ENCODE measurements around the gene PKNOX2.

PKNOX2 gene

DNA sequence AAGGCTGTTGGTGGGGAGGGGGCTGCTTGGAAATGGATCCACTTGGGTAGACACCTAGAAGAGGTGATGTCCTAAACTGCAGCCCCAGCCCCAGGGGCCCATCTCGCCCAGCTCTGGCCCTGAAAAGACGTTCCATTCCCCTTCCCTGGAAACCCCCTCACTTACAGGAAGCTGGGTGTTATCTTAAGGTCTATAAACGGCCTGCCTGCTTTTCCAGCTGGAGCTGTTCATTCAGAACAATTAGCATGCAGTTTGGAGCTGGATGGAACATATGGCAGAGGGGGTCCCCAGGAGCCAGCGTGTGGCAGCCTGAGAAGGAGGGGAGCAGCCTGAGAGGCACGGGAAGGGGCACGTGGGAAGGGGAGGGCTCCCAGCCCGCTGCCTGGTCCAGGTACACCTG, 139.6 kb downstream of the PKNOX2 start:
- TF ChIP-seq, protein P1, sequence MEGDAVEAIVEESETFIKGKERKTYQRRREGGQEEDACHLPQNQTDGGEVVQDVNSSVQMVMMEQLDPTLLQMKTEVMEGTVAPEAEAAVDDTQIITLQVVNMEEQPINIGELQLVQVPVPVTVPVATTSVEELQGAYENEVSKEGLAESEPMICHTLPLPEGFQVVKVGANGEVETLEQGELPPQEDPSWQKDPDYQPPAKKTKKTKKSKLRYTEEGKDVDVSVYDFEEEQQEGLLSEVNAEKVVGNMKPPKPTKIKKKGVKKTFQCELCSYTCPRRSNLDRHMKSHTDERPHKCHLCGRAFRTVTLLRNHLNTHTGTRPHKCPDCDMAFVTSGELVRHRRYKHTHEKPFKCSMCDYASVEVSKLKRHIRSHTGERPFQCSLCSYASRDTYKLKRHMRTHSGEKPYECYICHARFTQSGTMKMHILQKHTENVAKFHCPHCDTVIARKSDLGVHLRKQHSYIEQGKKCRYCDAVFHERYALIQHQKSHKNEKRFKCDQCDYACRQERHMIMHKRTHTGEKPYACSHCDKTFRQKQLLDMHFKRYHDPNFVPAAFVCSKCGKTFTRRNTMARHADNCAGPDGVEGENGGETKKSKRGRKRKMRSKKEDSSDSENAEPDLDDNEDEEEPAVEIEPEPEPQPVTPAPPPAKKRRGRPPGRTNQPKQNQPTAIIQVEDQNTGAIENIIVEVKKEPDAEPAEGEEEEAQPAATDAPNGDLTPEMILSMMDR (IDR thresholded peaks at IDR 0.05; ENCODE audit: insufficient read depth, missing control alignments) = no peak
- no peak for DNase-seq (ENCODE audit: insufficient read length, low spot score)
- FAIRE-seq = no peak

DNA sequence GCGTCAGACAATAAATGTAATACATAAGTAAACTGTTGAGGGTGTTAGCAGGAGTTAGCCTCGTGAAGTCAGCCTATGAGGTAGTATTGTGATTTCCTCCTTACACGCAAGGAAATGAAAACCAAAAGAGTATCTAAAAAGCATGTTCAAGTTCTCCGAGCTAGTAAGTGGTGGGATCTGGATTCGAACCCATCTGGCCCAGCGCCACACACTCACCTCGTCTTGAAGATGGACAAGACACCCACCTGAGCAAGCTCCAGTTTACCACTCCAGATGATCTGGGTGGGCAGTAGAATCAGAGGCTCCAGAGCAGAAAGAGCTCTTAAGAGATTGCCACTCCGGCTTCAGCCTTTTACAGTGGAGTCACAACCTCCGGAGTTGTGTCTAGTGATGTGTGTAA, 140.3 kb downstream of the PKNOX2 start:
- DNase-seq (ENCODE audit: insufficient read length, low spot score) = no peak
- TF ChIP-seq, protein P1 (IDR thresholded peaks at IDR 0.05; ENCODE audit: insufficient read depth, missing control alignments) = no peak
- no peak for FAIRE-seq

DNA sequence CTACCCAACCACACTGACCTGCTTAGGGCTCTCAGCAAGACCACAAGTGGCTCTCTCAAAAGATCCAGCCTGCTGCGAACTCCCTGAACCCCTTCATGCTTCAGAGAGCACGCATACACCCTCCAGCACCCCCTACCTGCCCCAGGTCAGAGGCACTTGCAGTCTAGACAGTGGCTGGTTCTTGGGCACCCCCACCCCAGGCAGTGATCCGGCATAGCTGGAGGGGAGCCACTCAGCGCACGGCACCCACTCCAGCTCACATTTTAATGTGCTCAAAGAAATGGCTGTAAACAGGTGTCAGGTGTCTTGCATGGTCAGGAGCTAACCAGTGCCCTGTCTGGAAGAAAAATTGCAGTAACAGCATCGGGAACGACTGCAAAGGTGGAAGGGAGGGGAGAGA, 140.8 kb downstream of the PKNOX2 start:
- TF ChIP-seq, protein P1 (IDR thresholded peaks at IDR 0.05; ENCODE audit: insufficient read depth, missing control alignments) = no peak
- FAIRE-seq (no peak), DNase-seq (ENCODE audit: insufficient read length, low spot score) (no peak)

DNA sequence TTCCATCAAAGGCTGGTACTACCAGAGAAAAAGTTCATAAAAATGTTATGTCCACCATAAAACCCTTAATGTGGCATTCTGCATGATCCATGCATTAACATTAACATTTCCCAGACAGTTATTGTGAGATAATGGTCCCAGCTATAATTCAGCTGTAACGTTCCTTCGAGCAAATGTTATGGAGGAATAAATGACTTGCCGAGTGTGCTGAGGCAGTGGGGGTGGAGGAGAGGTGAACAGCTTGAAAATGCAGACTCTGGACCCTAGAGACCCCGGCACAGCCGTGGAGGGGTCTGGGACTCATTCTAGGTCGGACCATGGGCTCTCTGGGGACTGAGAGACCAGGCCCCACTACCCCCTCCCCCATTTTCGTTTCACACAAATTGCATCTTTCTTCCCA, 141.9 kb downstream of the PKNOX2 start:
- no peak for FAIRE-seq
- TF ChIP-seq, protein P1 (IDR thresholded peaks at IDR 0.05; ENCODE audit: insufficient read depth, missing control alignments) = no peak
- no peak for DNase-seq (ENCODE audit: insufficient read length, low spot score)

DNA sequence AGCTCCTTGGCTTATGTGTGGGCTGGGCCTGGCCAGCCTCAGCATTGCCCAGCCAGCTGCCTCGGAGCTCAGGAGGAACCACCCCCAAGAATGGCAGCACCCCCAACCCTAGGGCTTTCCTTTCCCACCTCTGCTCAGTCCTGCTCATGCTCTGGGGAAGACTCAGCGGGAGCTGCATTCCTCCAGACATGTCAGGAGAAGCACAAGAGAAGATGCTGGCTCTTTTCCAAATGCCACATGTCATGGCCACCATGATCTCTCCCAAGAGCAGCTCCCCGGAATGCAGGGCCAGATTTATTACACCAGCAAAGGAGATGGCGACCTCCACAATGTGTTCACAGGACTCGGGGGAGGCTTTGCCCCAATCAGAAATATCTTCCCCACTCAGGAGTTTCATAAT, 143.7 kb downstream of the PKNOX2 start:
- FAIRE-seq (no peak), DNase-seq (ENCODE audit: insufficient read length, low spot score) (no peak)
- TF ChIP-seq, protein P1 (IDR thresholded peaks at IDR 0.05; ENCODE audit: insufficient read depth, missing control alignments) = no peak

DNA sequence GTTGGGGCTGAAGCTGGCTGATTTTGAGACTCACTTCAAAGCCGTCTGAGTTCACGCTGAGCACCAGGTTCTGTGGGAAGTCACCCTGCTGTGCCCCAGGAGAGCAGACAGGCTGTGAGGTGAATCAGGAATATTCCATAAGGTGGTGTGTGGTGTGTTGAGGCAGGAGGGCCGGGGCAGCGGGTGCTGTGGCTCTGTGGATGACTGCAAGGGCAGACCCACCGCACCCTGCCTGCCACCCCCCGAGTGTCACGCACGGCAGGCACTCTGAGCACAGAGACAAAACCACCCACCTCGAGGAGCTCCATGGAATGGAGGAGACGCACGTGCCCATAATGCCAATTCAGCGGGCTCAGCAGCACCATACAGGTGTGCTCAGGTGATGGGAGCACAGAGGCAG, 147.8 kb downstream of the PKNOX2 start:
- TF ChIP-seq, protein P1 (IDR thresholded peaks at IDR 0.05; ENCODE audit: insufficient read depth, missing control alignments) = no peak
- DNase-seq (ENCODE audit: insufficient read length, low spot score) (no peak), FAIRE-seq (no peak)

DNA sequence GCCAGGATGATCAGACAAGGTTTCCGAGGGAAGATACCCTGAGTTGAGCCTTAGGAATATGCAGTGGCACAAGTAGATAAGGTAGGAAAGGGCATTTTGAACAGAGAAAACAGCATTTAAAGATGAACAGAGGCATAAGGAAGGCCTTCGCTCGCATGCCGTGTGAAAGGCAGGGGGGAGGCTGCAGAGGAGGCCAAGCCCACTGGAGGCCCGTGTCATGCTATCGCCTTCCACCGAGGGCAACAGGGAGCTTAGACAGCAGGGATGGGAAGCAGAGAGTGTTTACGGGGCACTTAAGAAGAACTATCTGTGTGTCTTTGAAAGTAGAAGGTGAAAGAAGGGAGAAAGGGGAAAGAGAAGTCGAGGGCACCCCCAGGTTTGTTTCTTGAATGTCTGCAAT, 148.3 kb downstream of the PKNOX2 start:
- FAIRE-seq = no peak
- TF ChIP-seq, protein P1 (IDR thresholded peaks at IDR 0.05; ENCODE audit: insufficient read depth, missing control alignments) = no peak
- DNase-seq (ENCODE audit: insufficient read length, low spot score) = no peak

All from D721Med (cell line).